EL (cell line): ENCODE measurements around the gene SPINT2.
"Not testable (repeated sequence)": the region's sequence is repeated elsewhere in the genome, so short reads cannot be mapped to it uniquely, and the experiment has no call there.

ENCODE experiments used
- DNase-seq: peaks from one replicate; pipeline ENCODE4 v3.0.0-alpha.2; 2016

Gene SPINT2

DNA sequence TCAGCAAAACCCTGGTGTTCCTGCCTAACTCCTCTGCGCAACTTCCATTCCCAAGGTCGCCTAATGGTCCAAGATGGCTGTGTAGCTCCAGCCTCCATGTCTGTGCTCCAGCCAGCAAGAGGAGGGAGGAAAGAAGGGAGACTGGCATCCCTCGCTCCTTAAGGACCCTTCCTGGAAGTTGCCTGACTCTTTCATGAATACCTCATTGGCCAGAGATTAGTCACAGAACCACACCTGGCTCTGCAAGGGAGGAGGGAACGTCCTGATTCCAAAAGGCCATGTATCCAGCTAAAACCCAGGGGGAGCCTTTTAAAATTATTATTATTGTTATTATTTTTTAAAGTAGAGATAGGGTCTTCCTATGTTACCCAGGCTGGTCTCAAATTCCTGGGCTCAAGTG is 60.1 kb downstream of the SPINT2 start:
- DNase-seq: no peak

DNA sequence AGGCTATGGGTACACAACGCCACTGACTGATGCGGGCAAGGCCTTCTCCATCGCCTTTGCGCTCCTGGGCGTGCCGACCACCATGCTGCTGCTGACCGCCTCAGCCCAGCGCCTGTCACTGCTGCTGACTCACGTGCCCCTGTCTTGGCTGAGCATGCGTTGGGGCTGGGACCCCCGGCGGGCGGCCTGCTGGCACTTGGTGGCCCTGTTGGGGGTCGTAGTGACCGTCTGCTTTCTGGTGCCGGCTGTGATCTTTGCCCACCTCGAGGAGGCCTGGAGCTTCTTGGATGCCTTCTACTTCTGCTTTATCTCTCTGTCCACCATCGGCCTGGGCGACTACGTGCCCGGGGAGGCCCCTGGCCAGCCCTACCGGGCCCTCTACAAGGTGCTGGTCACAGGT is 62.2 kb downstream of the SPINT2 start:
- no peak for DNase-seq

DNA sequence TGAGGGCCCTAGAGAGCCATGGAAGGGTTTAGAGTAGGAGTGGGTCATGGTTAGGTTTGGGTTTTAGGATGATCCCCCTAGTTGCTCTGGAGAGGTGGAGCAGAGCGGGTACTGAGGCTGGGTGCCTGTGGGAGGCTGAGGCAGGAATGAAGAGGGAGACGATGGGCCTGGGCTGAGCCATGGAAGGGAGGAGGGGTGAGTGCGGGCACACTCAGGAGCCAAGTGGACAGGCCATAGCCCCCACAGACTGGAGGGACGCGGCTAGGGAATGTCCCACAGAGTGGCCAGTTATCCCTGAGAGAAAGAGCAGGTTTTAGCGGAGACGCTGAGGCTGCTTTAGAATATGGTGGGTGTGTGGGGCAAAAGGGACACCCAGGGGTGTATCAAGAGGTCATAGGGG is 65.3 kb downstream of the SPINT2 start:
- DNase-seq: no peak

DNA sequence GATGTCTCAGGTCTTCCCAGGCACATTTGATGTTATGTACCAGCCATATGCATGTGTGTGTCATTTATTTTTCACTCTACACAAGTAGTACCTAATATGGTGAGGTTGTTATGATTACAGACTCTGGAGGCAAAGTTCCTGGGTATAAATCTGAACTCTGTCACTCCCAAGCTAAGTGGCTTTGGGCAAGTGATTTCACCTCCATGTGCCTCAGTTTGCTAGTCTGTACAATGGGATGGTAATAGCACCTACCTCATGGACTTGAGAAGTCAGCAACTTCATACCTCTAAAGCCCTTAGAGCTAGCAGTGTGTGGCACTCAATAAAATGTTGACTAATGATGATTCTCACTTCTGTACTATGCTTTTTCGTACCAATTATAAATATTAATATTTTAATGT is 67.4 kb downstream of the SPINT2 start:
- DNase-seq: no peak

DNA sequence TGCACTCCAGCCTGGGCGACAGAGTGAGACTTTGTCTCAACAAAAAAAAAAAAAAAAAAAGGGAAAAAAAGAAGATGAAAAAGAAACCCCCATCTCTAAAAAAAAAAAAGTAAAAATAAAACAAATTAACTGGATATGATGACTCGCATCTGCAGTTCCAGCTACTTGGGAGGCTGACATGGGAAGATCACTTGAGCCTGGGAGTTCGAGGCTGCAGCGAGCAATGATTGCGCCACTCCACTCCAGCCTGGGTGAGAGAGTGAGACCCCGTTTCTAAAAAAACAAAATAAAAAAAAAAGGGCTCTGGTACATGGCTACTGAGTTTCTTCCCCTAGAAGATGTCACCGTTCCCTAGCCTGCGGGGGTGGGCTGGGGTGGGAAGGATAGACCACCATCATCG is 68.9 kb downstream of the SPINT2 start:
- no peak for DNase-seq

DNA sequence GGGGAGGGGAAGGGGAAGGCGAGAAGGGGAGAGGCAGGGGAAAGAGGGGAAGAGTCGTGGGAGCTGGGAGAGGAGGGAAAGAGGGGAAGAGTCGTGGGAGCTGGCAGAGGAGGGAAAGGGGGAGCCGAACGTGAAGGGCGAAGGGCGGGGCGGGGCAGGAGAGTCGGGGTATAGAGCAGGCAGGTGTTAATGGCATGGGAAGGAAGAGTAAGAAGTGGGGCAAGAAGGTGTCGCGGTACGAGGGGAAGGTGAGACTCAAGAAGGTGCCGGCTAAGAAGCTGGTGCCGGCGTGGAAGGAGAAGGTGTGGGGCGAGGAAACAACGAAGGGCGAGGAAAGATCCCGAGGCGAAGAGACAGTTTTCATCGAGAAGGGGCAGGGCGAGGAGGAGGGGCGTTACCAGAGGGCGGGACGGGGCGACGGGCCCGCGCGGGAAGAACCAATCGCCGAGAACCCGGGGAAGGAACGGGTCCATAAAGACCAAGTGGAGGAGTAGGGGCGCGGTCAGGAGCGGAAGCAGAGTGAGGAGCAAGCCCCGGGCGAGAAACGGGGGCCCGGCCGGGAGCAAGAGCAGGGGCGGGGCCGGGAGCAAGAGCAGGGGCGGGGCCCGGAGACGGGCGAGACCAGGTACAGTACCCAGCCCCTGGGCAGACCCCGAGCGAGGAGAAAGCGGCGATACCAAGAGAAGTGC is 71.7 kb downstream of the SPINT2 start:
- DNase-seq: peak; percentile 98

DNA sequence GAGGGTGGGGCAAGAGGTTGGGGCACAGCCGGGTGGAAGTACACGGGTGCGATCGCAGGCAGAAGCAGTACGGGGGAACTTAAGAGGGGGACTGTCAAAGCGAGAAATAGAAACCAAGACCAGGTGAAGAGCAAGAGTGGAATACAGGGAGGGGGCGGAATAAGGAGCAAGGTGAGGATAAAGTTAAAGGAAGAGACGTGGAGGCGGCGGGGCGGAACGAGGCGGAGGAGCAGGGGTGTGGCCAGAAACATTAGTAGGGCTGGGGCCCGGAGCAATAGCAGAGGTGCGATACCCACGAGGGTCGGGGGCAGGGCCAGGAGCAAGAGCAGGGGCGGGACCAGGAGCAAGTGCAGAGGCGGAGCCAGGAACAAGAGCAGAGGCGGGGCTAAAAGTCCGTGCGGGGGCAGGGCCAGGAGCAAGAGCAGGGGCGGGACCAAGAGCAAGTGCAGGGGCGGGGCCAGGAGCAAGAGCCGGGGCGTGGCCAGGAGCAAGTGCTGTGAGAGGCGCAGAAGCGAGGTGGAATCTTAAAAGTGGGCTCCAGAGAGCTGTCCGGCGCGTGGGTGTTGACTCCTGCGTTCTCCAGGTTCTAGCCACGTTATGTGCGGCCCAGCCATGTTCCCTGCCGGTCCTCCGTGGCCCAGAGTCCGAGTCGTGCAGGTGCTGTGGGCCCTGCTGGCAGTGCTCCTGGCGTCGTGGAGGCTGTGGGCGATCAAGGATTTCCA is 72.4 kb downstream of the SPINT2 start:
- DNase-seq: peak; percentile 94

DNA sequence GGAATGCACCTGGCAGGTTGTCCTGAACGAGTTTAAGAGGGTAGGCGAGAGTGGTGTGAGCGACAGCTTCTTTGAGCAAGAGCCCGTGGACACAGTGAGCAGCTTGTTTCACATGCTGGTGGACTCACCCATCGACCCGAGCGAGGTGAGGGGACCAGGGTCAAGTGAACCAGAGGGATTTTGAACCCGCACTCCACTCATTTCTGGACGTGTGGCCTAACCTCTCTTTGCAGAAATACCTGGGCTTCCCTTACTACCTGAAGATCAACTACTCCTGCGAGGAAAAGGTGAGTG is 72.9 kb downstream of the SPINT2 start:
- no peak for DNase-seq

DNA sequence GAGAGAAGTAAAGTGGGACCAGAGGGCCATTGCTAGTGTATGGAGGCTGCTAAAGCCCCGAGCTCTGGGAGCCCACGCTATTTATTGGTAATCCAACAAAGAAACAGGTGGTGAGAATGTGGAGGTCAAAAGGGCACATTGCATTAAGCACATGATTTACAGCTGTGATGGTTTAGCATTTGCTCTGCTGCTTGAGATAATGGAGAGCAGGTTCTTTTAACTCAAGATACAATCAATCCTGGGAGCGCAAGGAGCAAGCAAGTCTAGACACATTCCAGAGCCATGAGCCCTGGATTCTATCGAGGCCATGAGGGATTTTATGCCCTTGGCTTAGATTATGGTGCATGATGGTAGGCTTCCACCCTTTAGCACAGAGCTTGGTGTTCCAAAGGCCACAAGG is 74.6 kb downstream of the SPINT2 start:
- DNase-seq: not testable (repeated sequence)

DNA sequence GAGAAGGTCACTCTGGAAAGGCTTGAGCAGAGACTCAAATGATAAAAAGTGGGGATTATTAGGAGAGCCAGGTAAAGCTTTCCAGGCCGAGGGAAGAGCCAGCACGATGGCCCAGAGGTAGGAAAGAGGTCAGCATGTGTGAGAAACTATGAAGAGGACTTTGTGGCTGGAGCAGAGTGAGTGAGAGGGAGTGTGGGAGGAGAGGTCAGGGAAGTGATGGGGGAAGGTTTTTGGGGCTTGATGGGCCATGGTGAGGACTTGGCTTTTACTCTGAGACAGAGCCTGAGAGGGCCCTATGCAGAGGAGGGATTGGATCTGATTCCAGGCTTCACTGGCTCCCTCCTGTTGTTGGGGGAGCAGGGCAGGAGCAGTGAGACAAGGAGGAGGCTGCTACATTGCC is 76.6 kb downstream of the SPINT2 start:
- no peak for DNase-seq
